GM18951 (cell line): ENCODE data around the gene CCDC106.

Source experiments
- POLR2A ChIP-seq: IDR thresholded peaks from 4 replicates; pipeline ENCODE4 v1.6.1; 2011; ENCODE audit warnings: mild to moderate bottlenecking; ENCODE audit not compliant: insufficient read length, insufficient read depth; ENCODE audit errors: extremely low read depth
- in situ Hi-C: fragments of 300-500 bp; cut with MboI; formaldehyde crosslinking; loops from one replicate; pipeline ENCODE4 v1.12.0; 2022; ENCODE audit warnings: low sequenced_read_pairs, mixed read lengths, inconsistent platforms; ENCODE audit not compliant: unreplicated experiment

The CCDC106 gene

DNA sequence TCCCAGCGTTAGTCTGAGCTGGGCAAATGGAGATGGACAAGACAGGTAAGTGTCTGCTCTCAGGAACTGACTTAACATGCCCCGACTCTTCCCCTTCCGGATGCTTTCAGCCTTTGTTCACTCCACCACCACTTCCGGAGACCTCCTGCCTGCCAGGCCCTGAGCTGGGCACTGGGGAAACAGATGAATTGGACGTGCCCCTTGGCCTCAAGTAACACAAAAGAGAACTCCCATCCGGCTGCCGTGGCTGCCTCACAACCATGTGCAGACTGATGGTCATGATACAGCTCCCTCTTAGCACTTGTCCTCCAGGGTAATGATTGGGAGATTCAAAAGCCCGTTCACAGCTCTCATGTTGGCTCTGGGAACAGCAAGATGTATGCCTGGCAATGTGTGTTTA lies 30.6 kb upstream of the CCDC106 start:
- in situ Hi-C loops = no loop called here
- TF ChIP-seq POLR2A = no peak

DNA sequence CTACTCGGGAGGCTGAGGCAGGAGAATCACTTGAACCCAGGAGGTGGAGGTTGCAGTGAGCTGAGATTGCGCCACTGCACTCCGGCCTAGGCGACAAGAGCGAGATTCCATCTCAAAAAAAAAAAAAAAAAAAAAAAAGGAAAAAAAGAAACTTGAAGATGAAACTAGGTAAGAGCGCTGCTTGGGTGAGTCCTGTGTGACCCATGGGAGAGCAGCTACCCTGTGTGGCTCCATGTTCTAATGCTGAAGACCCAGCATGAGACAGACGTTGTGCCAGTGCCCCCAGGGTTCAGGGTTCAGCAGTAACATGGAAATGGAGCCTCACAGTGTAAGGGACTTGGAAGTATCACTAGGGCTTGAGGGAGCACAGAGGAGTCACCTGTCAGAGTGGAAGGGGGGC lies 29.6 kb upstream of the CCDC106 start:
- in situ Hi-C loops = no loop called here
- no peak for TF ChIP-seq POLR2A

DNA sequence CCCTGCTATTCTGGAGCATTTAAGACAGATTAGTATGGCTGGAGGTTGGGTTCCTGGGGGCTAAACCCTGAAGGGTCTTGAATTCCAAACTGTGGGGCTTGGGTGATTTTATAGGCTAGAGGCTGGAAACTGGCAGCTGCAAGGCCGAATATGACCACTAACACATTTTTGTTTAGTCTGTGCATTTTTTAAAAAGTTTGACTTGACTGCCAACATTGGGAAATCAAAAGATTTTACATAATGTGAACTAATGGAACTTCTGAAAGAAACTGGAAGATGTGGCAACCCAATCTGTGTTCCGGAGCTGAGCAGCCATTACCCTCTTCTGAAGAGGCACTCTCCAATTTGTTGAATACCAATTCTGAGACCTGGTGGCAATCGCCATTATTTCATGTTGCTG lies 28.7 kb upstream of the CCDC106 start:
- in situ Hi-C loops = no loop called here
- no peak for TF ChIP-seq POLR2A

DNA sequence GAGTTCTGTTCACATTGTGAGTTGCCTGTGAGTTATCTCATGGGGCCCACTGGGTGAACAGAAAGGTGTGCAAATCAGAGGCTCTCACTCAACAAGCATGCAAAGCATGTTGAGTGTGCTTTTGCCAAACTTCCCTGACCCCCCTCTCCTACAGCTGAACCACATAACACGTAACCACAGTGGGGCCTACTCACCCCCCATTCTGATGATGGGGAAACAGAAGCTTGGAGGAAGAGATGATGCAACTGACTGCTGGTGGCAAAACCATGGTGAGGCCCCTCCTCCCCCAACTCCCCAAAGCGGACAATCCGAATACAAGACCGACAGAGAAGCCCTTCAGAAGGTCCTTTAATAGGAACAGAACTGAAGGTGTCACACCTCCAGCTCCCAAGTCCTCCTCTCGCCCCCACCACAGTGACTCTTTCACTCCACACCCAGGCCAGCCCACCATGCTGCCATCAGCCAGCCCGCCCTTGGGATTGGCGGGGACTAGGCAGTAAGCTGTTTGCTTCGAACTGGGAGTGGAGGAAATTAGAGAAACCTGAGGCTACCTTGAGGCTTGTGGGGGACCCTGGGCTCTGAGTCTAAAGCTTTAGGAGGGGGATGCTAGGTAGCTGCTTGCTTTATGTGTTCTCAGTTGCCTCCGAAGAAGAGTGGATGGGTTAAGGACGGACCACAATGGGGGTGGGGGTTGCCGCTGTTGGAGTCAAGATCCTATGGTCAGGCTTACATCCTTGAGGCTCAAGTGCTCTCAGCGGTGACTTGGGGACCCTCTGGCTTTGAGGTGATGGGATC lies 27.4 kb upstream of the CCDC106 start:
- in situ Hi-C loops = no loop called here
- no peak for TF ChIP-seq POLR2A

DNA sequence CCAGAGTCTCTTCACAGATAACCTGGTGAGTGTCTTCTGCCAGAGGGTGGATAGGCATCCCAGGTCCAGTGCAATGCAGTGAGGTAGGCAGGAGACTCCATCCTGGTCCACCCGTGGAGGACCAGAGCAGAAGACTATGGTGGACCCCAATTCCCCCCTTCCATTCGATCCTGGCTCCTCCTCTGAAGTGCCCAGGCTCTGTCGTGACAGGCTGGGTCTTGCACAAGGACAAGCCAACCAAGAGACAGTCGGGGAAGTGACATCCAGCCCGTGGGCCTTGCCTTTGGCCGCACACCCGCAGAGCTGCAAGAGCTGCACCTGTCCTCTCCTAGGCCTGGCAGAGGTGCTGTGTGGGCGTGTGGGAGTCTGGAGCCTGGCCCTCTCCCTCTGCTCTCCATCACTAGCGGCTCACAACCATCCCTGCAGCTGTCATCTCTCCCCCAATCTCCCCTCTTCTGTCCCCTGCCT lies 26.8 kb upstream of the CCDC106 start:
- TF ChIP-seq POLR2A = no peak
- in situ Hi-C loops = no loop called here

- no peak for TF ChIP-seq POLR2A
- in situ Hi-C loops = no loop called here
Measured at GRCh38 chr19:55621673-55622231, 26.3 kb upstream of the CCDC106 start.

DNA sequence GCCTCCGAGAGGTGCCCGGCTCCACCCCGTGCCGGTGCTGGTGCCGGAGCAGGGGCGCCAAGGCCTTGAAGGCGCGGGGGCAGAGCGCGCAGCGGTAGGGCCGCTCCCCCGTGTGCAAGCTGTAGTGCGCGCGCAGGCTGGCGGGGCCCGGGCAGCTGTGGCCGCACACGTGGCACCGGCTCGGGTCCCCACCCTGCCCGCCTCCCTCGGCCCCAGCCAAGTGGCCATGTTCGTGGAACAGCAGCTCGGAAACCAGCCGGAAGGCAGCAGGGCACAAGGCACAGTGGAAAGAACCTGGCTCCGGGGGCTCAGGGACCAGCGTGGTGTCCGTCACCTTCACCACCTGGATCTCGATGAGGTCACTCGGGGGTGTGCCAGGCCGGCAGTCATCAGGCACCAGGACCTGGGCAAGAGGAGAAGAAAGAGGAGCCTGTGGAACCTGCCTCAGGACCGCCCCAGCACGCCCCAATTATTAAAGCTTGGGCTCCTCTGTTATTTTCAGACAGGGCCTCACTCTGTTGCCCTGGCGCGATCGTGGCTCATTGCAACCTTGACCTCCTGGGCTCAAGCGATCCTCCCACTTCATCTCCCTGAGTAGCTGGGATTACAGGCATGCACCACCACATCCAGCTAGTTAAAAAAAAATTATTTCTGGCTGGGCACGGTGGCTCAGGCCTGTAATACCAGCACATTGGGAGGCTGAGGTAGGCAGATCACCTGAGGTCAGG lies 25.6 kb upstream of the CCDC106 start:
- in situ Hi-C loops = no loop called here
- no peak for TF ChIP-seq POLR2A

DNA sequence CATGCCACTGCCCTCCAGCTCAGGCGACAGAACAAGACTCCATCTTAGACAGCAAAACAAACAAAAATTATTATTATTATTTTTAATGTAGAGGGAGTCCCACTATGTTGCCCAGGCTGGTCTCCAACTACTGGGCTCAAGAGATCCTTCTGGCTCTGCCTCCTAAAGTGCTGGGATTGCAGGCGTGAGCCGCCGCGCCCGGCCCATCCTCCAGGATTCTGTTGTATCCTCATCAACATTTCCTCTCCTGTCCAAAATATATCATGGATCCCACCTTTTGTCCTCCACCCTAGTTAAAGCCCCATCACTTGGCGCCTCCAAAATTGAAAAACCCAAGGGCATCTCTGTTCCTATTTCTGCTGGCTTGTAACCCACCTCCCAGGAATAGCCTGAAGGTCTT lies 24.9 kb upstream of the CCDC106 start:
- in situ Hi-C loops = no loop called here
- TF ChIP-seq POLR2A = no peak

- in situ Hi-C loops = no loop called here
- no peak for TF ChIP-seq POLR2A
Measured at GRCh38 chr19:55623561-55623960, 24.5 kb upstream of the CCDC106 start.

- in situ Hi-C loops = no loop called here
- TF ChIP-seq POLR2A = peak; percentile 83
Measured at GRCh38 chr19:55624109-55625003, 23.7 kb upstream of the CCDC106 start, which contains the start of gene ZNF784. TSS of gene ZNF784 (minus strand) at chr19:55624566. CDS start at chr19:55624561, 5 bp downstream.

DNA sequence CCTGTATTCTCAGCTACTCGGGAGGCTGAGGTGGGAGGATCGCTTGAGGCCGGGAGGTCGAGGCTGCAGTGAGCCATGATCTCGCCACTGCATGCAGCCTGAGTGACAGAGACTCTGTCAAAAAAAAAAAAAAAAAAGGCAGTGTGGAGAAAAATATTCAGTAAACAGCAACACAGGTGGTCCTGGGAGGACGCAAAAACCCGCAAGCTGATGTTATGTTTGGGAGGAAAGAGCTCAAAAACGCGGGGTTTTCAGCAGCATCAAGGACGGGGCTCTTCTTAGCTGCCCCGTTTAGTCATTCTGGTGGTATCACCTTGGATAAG lies 23.0 kb upstream of the CCDC106 start:
- no peak for TF ChIP-seq POLR2A
- in situ Hi-C loops = no loop called here

GRCh38 chr19:55626350-55626749 lies 21.7 kb upstream of the CCDC106 start:
- in situ Hi-C loops = no loop called here
- no peak for TF ChIP-seq POLR2A

GRCh38 chr19:55632463-55632834 lies 15.6 kb upstream of the CCDC106 start:
- in situ Hi-C loops = loop anchor here (5.0 kb wide), 1 partner anchor 130 kb away; no protein-coding TSS in a partner anchor
- no peak for TF ChIP-seq POLR2A

GRCh38 chr19:55633861-55634260 lies 14.2 kb upstream of the CCDC106 start:
- in situ Hi-C loops = loop anchor here (5.0 kb wide), 1 partner anchor 132 kb away; no protein-coding TSS in a partner anchor
- TF ChIP-seq POLR2A = no peak
